NCI-H2196 (cell line): ENCODE results near the gene SHISA9.

Experiments
- DNase-seq: peaks from one replicate; lab custom pipeline; 2025; ENCODE audit not compliant: unreplicated experiment; lab: John Stamatoyannopoulos, UW

Gene SHISA9

GRCh38 chr16:12944300-12944699 is 42.9 kb downstream of the SHISA9 start:
- no peak for DNase-seq

DNA sequence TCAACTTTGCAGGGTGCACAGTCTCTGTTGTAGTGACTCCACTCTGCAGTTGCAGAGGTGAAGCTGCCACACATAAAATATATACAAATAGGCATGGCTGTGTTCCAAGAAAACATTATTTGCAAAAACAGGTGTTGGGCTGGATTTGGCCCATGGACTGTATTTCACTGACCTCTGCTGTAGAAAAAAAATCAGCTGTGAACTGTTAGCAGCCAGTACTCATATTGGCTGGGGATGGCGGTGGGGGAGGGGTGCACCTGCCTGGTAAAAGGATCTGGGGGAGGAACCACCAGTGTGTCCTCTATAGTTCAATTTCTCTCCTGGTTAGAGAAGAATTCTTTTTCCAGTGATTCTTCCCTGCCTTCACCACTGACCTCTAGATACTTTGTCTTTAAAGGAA is 50.0 kb downstream of the SHISA9 start:
- peak; percentile 78 for DNase-seq

DNA sequence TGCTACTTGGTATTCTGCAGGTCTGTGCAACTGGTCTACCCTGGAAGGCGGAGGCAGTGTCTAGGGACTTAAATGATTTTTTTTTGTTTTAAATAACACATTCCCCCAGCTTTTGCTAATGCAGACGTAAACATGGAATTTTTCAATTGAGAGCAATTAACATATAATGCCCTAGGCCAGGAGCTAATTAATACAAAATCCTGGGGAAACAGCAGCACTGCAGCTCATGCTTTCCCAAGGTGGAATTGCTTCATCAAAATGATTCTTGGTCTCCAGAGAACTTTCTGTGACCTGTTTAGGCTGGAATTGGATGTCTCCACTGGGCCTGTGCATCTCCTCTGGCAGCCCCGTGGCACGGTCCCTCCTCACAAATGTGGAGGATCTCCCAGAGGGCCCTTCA is 50.6 kb downstream of the SHISA9 start:
- no peak for DNase-seq

GRCh38 chr16:12958366-12958765 is 57.0 kb downstream of the SHISA9 start:
- no peak for DNase-seq

- DNase-seq = no peak
Observed at GRCh38 chr16:12959072-12959471, 57.7 kb downstream of the SHISA9 start.

DNA sequence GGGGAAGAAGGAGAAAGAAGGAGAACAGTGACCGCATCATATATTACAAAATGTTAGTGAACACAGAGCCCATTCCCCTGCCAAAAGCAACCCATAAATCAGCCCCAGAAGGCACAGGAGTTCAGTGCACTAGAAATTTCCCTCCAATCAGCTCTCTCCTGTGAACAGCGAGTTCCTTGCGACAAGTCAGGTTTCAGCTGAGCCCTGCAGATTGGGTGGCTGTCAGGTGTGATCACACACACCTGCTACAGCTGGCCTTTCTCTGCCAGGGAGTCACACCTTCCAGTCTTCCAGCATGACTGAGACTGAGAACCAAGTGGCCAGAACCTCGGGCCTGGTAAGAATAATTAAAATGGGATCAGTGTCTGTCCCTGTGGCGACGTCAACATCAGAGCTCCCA is 60.2 kb downstream of the SHISA9 start:
- DNase-seq = no peak

GRCh38 chr16:12964461-12964860 is 63.1 kb downstream of the SHISA9 start:
- no peak for DNase-seq

DNA sequence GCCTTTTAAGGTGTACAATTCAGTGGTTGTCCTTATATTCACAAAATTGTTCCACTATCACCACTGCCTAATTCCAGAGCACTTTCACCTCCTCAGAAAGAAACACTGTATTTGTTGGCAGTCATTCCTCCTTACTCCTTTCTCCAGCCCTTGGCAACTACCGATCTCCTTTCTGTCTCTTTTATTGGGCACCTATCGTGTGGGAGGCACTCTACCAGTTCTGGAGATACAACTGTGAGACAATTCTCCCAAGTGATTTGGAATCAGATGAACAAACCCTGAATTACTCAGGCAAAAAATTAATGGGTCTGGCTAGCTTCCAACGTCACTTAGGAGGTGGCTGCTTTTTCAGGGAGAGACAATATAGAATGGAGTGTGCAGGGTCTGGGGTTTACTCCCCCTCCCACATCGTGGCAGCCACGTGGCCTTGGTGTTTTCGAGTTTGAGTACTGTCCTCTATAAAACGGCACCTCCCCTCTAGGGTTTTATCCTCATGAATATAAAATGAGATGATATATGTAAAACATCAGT is 63.9 kb downstream of the SHISA9 start:
- DNase-seq = no peak

- peak; percentile 88 for DNase-seq
Observed at GRCh38 chr16:12971241-12971640, 69.8 kb downstream of the SHISA9 start.

- no peak for DNase-seq
Observed at GRCh38 chr16:12972246-12972645, 70.8 kb downstream of the SHISA9 start.

GRCh38 chr16:12975766-12976165 is 74.4 kb downstream of the SHISA9 start:
- DNase-seq = no peak

DNA sequence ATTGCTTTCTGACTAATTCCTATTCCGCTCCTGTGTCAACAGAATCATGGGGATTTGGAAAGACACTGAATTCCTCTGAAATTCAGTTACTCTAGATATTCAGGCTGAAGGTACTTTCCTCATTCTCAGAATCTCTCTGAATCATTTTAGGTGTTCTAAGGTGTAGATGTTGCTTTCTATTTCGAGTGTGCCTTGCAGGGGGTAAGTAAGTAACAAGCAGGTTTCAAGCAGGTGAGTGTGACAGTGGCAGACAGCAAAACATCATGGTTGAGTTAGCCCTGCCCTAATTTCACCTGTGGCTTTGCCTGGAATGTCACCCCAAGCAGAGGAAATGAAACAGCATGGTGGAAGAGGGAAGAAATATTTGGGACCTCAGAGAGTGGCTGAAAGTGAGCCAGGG is 75.1 kb downstream of the SHISA9 start:
- no peak for DNase-seq

GRCh38 chr16:12976936-12977335 is 75.5 kb downstream of the SHISA9 start:
- no peak for DNase-seq

- no peak for DNase-seq
Observed at GRCh38 chr16:12985516-12985915, 84.1 kb downstream of the SHISA9 start.

DNA sequence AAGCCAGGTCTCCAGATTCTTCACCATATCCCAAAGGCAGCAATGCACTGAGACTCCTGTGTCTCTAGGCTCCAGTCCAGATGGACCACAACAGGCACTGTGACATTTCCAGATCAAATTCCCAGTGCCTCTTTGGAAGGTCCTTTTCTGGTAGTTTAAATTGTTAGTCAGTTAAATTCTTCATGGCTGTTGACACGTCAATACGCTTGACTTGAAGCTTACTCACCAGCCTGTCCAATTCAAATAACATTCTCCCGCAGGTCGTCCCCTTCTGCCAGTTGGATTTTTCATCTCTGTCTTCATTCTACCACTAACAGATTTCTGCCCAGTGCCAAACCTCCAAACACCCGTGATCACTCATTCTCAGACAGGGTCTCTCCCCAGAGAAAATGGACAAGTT is 86.7 kb downstream of the SHISA9 start:
- DNase-seq = no peak

DNA sequence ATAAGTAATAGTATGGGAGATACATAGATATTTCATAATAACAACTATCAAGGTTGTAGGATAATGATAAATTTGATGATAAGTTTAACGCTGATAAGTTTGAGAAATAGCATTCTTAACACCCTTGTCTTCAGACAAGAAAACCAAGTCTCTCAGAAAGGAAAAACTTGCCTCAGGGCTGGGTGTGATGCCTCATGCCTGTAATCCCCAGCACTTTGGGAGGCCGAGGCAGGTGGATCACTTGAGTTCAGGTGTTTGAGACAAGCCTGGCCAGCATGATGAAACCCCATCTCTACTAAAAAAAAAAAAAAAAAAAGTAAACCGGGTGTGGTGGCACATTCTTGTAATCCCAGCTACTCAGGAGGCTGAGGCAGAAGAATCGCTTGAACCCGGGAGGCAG is 90.7 kb downstream of the SHISA9 start:
- DNase-seq = no peak

- no peak for DNase-seq
Observed at GRCh38 chr16:12994402-12994801, 93.0 kb downstream of the SHISA9 start.

GRCh38 chr16:12995721-12996372 is 94.4 kb downstream of the SHISA9 start:
- no peak for DNase-seq

DNA sequence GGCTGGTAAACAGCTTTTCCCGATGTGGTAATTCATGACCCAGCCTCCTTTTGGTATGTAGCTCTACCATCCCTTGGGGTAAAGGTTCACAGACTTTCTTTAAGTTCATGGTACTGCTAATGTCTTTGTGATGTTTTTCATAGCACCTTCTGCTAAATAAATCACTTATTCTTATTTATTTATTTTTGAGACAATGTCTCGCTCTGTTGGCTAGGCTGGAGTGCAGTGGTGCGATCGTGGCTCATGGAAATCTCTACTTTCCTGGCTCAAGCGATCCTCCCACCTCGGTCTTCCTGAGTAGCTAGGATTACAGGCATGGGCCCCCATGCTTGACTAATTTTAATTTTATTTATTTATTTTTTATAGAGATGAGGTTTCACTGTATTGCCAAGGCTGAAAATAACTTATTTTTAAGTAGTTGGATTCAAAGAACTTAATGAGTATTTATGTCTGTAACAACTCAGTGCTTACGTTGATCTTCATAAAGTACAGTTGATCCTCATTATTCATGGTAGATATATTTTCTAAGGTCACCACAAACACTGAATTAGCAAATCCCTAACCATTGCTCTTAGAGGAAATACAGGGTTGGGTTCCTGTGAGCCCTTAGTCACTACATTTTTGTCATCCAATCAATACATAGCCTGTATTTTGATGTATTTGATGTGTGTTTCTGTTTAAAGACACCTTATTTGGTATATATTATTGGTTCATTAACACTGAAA is 97.1 kb downstream of the SHISA9 start:
- DNase-seq = no peak

- no peak for DNase-seq
Observed at GRCh38 chr16:12999368-12999767, 98.0 kb downstream of the SHISA9 start.

DNA sequence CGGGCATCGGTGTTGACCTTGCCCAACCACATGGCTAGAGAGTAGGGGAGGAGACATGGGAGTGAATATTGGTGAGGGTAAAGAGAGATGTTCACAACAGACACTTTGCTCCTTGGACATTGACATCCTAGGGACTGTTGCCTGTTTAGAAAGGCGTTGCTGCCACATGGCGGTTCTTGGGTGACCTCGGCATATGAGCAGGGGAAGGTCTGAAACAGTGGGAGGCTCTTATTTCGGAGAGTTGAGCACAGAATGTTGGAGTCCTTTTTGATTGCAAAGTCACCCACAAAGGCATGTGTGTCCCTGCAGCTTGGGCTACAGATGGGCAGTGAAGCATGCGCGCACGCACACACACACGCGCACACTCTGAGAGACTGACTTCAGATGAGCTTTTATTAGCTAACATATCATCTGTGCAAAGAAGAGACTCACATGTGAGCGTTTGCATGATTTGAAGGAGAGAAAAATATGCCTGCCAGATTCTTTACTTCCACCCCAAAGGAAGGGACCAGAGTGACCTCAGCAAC is 104.4 kb downstream of the SHISA9 start:
- DNase-seq = no peak

GRCh38 chr16:13012601-13013000 is 111.2 kb downstream of the SHISA9 start:
- no peak for DNase-seq
